ENCODE results near the gene TPPP3.

GRCh38 chr16:67386861-67387455 lies 6.3 kb downstream of the TPPP3 start:
- TF ChIP-seq SUZ12 (IDR thresholded peaks at IDR 0.05) = no peak
- no peak for TF ChIP-seq ZNF384 (IDR thresholded peaks at IDR 0.05)
- no peak for TF ChIP-seq SP1 (IDR thresholded peaks at IDR 0.05)
- no peak for TF ChIP-seq NFRKB (IDR thresholded peaks at IDR 0.05)
- TF ChIP-seq ELF4 (IDR thresholded peaks at IDR 0.05) = no peak
- no peak for TF ChIP-seq ARNT (IDR thresholded peaks at IDR 0.05)

Data from HEK293T (cell line).